ENCODE measurements around the gene MTSS2.

MTSS2 gene

GRCh38 chr16:70713824-70714223 lies 28.0 kb upstream of the MTSS2 start:
- DNase-seq = no peak

- DNase-seq = no peak
Observed at GRCh38 chr16:70713342-70713741, 27.5 kb upstream of the MTSS2 start.

GRCh38 chr16:70712942-70713341 lies 27.1 kb upstream of the MTSS2 start:
- DNase-seq = no peak

- no peak for DNase-seq
Observed at GRCh38 chr16:70712359-70712758, 26.5 kb upstream of the MTSS2 start.

- no peak for DNase-seq
Observed at GRCh38 chr16:70711211-70712031, 25.6 kb upstream of the MTSS2 start.

GRCh38 chr16:70710422-70711210 lies 24.8 kb upstream of the MTSS2 start:
- DNase-seq = no peak

GRCh38 chr16:70709942-70710341 lies 24.1 kb upstream of the MTSS2 start:
- no peak for DNase-seq

GRCh38 chr16:70709457-70709856 lies 23.6 kb upstream of the MTSS2 start:
- DNase-seq = no peak

GRCh38 chr16:70708366-70709246 lies 22.8 kb upstream of the MTSS2 start:
- DNase-seq = no peak

- no peak for DNase-seq
Observed at GRCh38 chr16:70706948-70707465, 21.2 kb upstream of the MTSS2 start.

GRCh38 chr16:70705056-70705455 lies 19.2 kb upstream of the MTSS2 start:
- DNase-seq = no peak

- DNase-seq = no peak
Observed at GRCh38 chr16:70704586-70704985, 18.7 kb upstream of the MTSS2 start.

GRCh38 chr16:70703835-70704381 lies 18.1 kb upstream of the MTSS2 start:
- no peak for DNase-seq

- peak; percentile 21 to 57 (median 27) for DNase-seq
Observed at GRCh38 chr16:70703041-70703834, 17.4 kb upstream of the MTSS2 start.

GRCh38 chr16:70702624-70703023 lies 16.8 kb upstream of the MTSS2 start:
- no peak for DNase-seq

- no peak for DNase-seq
Observed at GRCh38 chr16:70701998-70702397, 16.1 kb upstream of the MTSS2 start.

- DNase-seq = no peak
Observed at GRCh38 chr16:70701596-70701995, 15.7 kb upstream of the MTSS2 start.

- DNase-seq = no peak
Observed at GRCh38 chr16:70701036-70701435, 15.2 kb upstream of the MTSS2 start.

- DNase-seq = peak; percentile 22 to 47 (median 25)
Observed at GRCh38 chr16:70700101-70701020, 14.5 kb upstream of the MTSS2 start.

GRCh38 chr16:70699696-70700095 lies 13.8 kb upstream of the MTSS2 start:
- no peak for DNase-seq

- DNase-seq = no peak
Observed at GRCh38 chr16:70698901-70699300, 13.0 kb upstream of the MTSS2 start.

Data from suppressor macrophage treated with lipopolysaccharide for 1 hour (primary cell).